K562 (cell line): ENCODE measurements around the gene CCDC47. TPM values are rescaled to one million over a fixed set of nuclear protein-coding genes. Genes with fewer than 3 reads are reported as not detected.

Source experiments
- ARID1B ChIP-seq: fragments of 450-650 bp; IDR thresholded peaks from 2 replicates; pipeline ENCODE4 v1.6.1; 2016; ENCODE audit warnings: antibody characterized with exemption, mild to moderate bottlenecking, inconsistent platforms
- BACH1 ChIP-seq: fragments of 200-800 bp; sonication (Bioruptor generic); IDR thresholded peaks from 2 replicates; pipeline ENCODE4 v1.6.1; 2016; ENCODE audit warnings: missing genetic modification characterization, missing compliant biosample characterization
- CHD1 ChIP-seq: fragments of 200-600 bp; sonication (generic); IDR thresholded peaks from one replicate; pipeline ENCODE4 v1.6.1; 2012; ENCODE audit warnings: mild to moderate bottlenecking, moderate library complexity, low read length, inconsistent platforms
- CHD4 ChIP-seq: fragments of 200-600 bp; sonication (generic); IDR thresholded peaks from 3 replicates; pipeline ENCODE4 v1.6.1; 2012; ENCODE audit warnings: low read depth, mild to moderate bottlenecking, mixed read lengths, low read length, inconsistent platforms; ENCODE audit not compliant: insufficient read depth, insufficient replicate concordance, poor library complexity, severe bottlenecking
- COPS2 ChIP-seq: fragments of 450-650 bp; conservative IDR thresholded peaks from 2 replicates; pipeline ENCODE4 v1.6.1; 2016; ENCODE audit warnings: mild to moderate bottlenecking, moderate library complexity
- ETV5 ChIP-seq: sonication (generic); formaldehyde crosslinking; IDR thresholded peaks from 2 replicates; pipeline ENCODE4 v1.4.0; 2020; ENCODE audit warnings: low read depth, mild to moderate bottlenecking, missing genetic modification reagents
- GABPB2 ChIP-seq: fragments of 250-450 bp; sonication (Bioruptor Pico); conservative IDR thresholded peaks from 2 replicates; pipeline ENCODE4 v1.5.1; 2021; ENCODE audit warnings: mild to moderate bottlenecking
- HOXB6 ChIP-seq: fragments of 250-450 bp; sonication (Bioruptor Pico); IDR thresholded peaks from 2 replicates; pipeline ENCODE4 v1.5.1; 2022; ENCODE audit warnings: mild to moderate bottlenecking, borderline replicate concordance
- JUNB ChIP-seq: fragments of 450-650 bp; formaldehyde crosslinking; conservative IDR thresholded peaks from 2 replicates; pipeline ENCODE4 v1.4.0; 2020; ENCODE audit warnings: mild to moderate bottlenecking
- KAT7 ChIP-seq: sonication (generic); formaldehyde crosslinking; IDR thresholded peaks from 2 replicates; pipeline ENCODE4 v1.8.0; 2022; ENCODE audit warnings: missing genetic modification reagents, mild to moderate bottlenecking, borderline replicate concordance
- KDM1A ChIP-seq, 2 experiments: fragments of 450-650 bp; IDR thresholded peaks; 2 replicates each; pipeline ENCODE4 v1.6.1; 2016; ENCODE audit warnings: mild to moderate bottlenecking in 2 of 2
- MLLT1 ChIP-seq, 2 experiments: fragments of 450-650 bp; IDR thresholded peaks; 2 replicates each; pipeline ENCODE4 v1.6.1; 2016
- POLR2AphosphoS5 ChIP-seq: IDR thresholded peaks from 2 replicates; pipeline ENCODE4 v1.6.1; 2011; ENCODE audit warnings: mild to moderate bottlenecking, low read depth, low read length, moderate library complexity; ENCODE audit not compliant: control insufficient read depth, insufficient read depth
- PRDM10 ChIP-seq: fragments of 450-650 bp; IDR thresholded peaks from 2 replicates; pipeline ENCODE4 v1.6.1; 2018; ENCODE audit not compliant: partially characterized antibody
- RBM14 ChIP-seq: fragments of 200-400 bp; formaldehyde crosslinking; IDR thresholded peaks from 2 replicates; pipeline ENCODE4 v1.6.1; 2018; ENCODE audit warnings: low read depth, mild to moderate bottlenecking, low read length, moderate library complexity, borderline replicate concordance; ENCODE audit not compliant: insufficient read depth
- RBM25 ChIP-seq: fragments of 200-400 bp; formaldehyde crosslinking; IDR thresholded peaks from 2 replicates; pipeline ENCODE4 v1.6.1; 2018; ENCODE audit warnings: low read length, low read depth, moderate library complexity; ENCODE audit not compliant: severe bottlenecking
- SMARCA4 ChIP-seq: fragments of 450-650 bp; IDR thresholded peaks from 2 replicates; pipeline ENCODE4 v1.6.1; 2016
- TAF9B ChIP-seq: fragments of 450-650 bp; IDR thresholded peaks from 2 replicates; pipeline ENCODE4 v1.6.1; 2018; ENCODE audit warnings: mild to moderate bottlenecking; ENCODE audit not compliant: partially characterized antibody
- TAL1 ChIP-seq: fragments of 450-650 bp; IDR thresholded peaks from 2 replicates; pipeline ENCODE4 v1.6.1; 2016; ENCODE audit warnings: mild to moderate bottlenecking
- ZNF12 ChIP-seq: sonication (generic); formaldehyde crosslinking; IDR thresholded peaks from 2 replicates; pipeline ENCODE4 v1.4.0; 2020; ENCODE audit warnings: mild to moderate bottlenecking, missing genetic modification reagents
- ZNF408 ChIP-seq: fragments of 250-450 bp; sonication (Bioruptor Pico); IDR thresholded peaks from 2 replicates; pipeline ENCODE4 v1.4.0; 2020; ENCODE audit warnings: low read depth, mild to moderate bottlenecking, moderate library complexity
- ZNF57 ChIP-seq: fragments of 450-650 bp; formaldehyde crosslinking; IDR thresholded peaks from 2 replicates; pipeline ENCODE4 v1.4.0; 2020; ENCODE audit warnings: mild to moderate bottlenecking, moderate library complexity
- polyA plus RNA-seq, 8 experiments: library from polyadenylated mRNA; depleted of rRNA in 4 of 8; stranded (reverse) in 5 of 8; unstranded in 3 of 8; fragments of >200 nt; fragmentation: Nextera tagmentation in 2 of 8; fragmentation: Illumina TruSeq in 1 of 8; extraction: Ambion mirVana in 2 of 8; extraction: Trizol in 1 of 8; gene quantifications; 2 replicates each; pipeline versions ENCODE4 v1.2.1 to v1.2.3, GENCODE V29; 2011 to 2014; ENCODE audit warnings: inconsistent platforms in 1 of 8, missing spikeins in 1 of 8
- total RNA-seq, 7 experiments: library from RNA; depleted of rRNA in 6 of 7; stranded (reverse); fragments of >200 nt in 6 of 7; fragmentation: Illumina TruSeq in 2 of 7; extraction: Trizol in 2 of 7; gene quantifications; 2 replicates each; pipeline versions ENCODE4 v1.2.1 to v1.2.3, GENCODE V29; 2011 to 2021; ENCODE audit warnings: low replicate concordance in 1 of 7
- TF ChIP-seq, protein P1 (sequence below): sonication (generic); formaldehyde crosslinking; IDR thresholded peaks from 2 replicates; pipeline ENCODE4 v1.8.1; 2023; ENCODE audit warnings: mild to moderate bottlenecking, missing genetic modification reagents

Gene CCDC47
- total and polyA plus RNA-seq, 9 of the 15 experiments (the other 6 are each of a cell fraction or from before 2014, with no cell fraction given), result 15.5 to 162 (median 122) TPM

GRCh38 chr17:63775420-63775819 lies 2.0 kb upstream of the CCDC47 start (continued):
- TF ChIP-seq PRDM10 (peak; percentile 55), ETV5 (CRISPR knock-in tag) (no peak), MLLT1 (IDR thresholded peaks at IDR 0.05) (peak; percentile 44 to 66; a peak in 3 of 4 replicates), POLR2AphosphoS5 (0 out of 2 replicates have a peak, but pooled peaks have one; percentile 30), TAF9B (peak; percentile 26), RBM25 (no peak), GABPB2 (CRISPR knock-in tag) (no peak), ZNF12 (CRISPR knock-in tag) (no peak), KAT7 (CRISPR knock-in tag) (no peak), ARID1B (peak; percentile 45), TAL1 (no peak), BACH1 (tag) (no peak), RBM14 (no peak), COPS2 (no peak), ZNF408 (no peak), JUNB (CRISPR knock-in tag) (no peak), ZNF57 (CRISPR knock-in tag) (no peak), HOXB6 (CRISPR knock-in tag) (no peak), KDM1A (IDR thresholded peaks at IDR 0.05) (0 out of 4 replicates have a peak, but pooled peaks of 1 of the 2 experiments have one; percentile 16), SMARCA4 (0 out of 2 replicates have a peak, but pooled peaks have one; percentile 57), CHD1 (peak; percentile 52), CHD4 (no peak)
- TF ChIP-seq, protein P1, sequence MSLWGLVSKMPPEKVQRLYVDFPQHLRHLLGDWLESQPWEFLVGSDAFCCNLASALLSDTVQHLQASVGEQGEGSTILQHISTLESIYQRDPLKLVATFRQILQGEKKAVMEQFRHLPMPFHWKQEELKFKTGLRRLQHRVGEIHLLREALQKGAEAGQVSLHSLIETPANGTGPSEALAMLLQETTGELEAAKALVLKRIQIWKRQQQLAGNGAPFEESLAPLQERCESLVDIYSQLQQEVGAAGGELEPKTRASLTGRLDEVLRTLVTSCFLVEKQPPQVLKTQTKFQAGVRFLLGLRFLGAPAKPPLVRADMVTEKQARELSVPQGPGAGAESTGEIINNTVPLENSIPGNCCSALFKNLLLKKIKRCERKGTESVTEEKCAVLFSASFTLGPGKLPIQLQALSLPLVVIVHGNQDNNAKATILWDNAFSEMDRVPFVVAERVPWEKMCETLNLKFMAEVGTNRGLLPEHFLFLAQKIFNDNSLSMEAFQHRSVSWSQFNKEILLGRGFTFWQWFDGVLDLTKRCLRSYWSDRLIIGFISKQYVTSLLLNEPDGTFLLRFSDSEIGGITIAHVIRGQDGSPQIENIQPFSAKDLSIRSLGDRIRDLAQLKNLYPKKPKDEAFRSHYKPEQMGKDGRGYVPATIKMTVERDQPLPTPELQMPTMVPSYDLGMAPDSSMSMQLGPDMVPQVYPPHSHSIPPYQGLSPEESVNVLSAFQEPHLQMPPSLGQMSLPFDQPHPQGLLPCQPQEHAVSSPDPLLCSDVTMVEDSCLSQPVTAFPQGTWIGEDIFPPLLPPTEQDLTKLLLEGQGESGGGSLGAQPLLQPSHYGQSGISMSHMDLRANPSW (CRISPR knock-in tag), result no peak
